T-helper 2 cell treated with Interferon-gamma antibody and Interleukin-4, amounts not matched to agents 5 μg/mL and 100 μg/mL, for 36 hours (primary cell): ENCODE data around the gene PIK3C2G.
"Not testable (repeated sequence)": the region's sequence is repeated elsewhere in the genome, so short reads cannot be mapped to it uniquely, and the experiment has no call there.

ENCODE experiments used
- DNase-seq: peaks from one replicate; pipeline ENCODE4 v3.0.0; 2021; ENCODE audit warnings: low spot score
- H3K27ac Mint-ChIP-seq: one replicate; pipeline ENCODE4 v1.8.0; 2021; ENCODE audit warnings: mild to moderate bottlenecking, mixed read lengths
- H3K27me3 Mint-ChIP-seq: one replicate; pipeline ENCODE4 v1.8.0; 2021; ENCODE audit warnings: low read depth, mixed read lengths
- H3K36me3 Mint-ChIP-seq: one replicate; pipeline ENCODE4 v1.8.0; 2021; ENCODE audit warnings: low read depth, mixed read lengths
- H3K4me1 Mint-ChIP-seq: one replicate; pipeline ENCODE4 v1.8.0; 2021; ENCODE audit warnings: low read depth, mixed read lengths
- H3K4me3 Mint-ChIP-seq: one replicate; pipeline ENCODE4 v1.8.0; 2022; ENCODE audit warnings: mild to moderate bottlenecking, moderate library complexity, mixed read lengths
- H3K9me3 Mint-ChIP-seq: one replicate; pipeline ENCODE4 v1.8.0; 2021; ENCODE audit warnings: mixed read lengths

Gene PIK3C2G

GRCh38 chr12:18658179-18658578 is 396.9 kb downstream of the PIK3C2G start:
- Mint-ChIP-seq H3K9me3 (peaks cover 51% of the 10 kb centered on the region), H3K27me3 (no peaks in the 10 kb centered on the region), H3K4me3 (no peak overlapping the region), H3K4me1 (no peaks in the 10 kb centered on the region), H3K27ac (no peak overlapping the region), H3K36me3 (no peaks in the 10 kb centered on the region)
- DNase-seq = no peak

- DNase-seq = no peak
- H3K27ac Mint-ChIP-seq = no peak overlapping the region
- H3K4me1 Mint-ChIP-seq = no peaks in the 10 kb centered on the region
- no peak overlapping the region for H3K4me3 Mint-ChIP-seq
- H3K36me3 Mint-ChIP-seq = no peaks in the 10 kb centered on the region
- H3K9me3 Mint-ChIP-seq = peaks cover 51% of the 10 kb centered on the region
- H3K27me3 Mint-ChIP-seq = no peaks in the 10 kb centered on the region
These were observed 397.5 kb downstream of the PIK3C2G start for GRCh38 chr12:18658829-18659228.

DNA sequence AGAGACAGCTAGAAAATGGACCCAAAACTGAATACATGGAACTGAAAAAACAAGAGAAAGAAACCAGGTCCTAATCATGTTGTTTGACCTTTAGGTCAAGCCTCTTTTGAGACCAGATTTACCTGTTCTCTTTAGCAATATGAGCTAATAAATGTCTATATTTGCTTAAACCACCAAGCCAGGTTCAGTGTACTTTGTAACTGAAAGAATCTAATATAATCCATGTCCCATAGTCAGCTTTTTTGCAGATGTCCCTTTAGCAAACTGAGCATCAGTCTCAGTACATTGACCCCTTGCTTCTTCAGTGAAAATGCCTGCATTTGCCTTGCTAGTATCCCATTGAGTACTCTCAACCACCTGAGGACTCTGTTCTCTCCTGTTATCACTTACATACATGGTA is 414.8 kb downstream of the PIK3C2G start:
- Mint-ChIP-seq H3K36me3 (no peaks in the 10 kb centered on the region), H3K27me3 (no peaks in the 10 kb centered on the region), H3K27ac (no peak overlapping the region), H3K4me3 (no peak overlapping the region), H3K9me3 (peaks cover 25% of the 10 kb centered on the region), H3K4me1 (no peaks in the 10 kb centered on the region)
- no peak for DNase-seq

DNA sequence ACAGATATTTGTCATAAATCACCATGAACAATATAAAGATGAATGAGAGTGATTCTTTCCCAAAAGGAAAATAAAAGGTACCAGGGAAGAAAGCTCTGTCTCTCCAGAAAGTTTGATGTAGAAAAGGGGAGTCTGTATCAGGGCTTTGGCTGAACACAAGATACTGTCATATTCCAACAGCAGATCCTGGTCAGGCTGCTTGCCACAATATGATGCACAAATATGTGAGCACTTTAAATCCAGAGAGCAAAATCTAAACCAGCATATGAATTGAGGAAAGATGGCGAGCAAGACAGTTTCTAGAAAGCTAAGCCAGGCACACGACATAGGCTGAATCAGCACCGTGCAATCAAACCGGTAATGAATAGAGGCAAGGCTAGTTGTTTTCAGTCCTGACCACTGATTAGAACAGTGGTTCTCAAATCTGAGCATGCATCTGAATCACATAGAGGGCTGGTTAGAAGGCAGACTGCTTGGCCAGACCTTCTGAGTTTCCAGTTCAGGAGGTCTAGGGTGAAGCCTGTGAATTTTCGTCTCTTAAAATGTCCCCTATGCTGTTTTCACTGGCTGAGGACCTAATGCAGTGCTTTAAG is 415.8 kb downstream of the PIK3C2G start:
- Mint-ChIP-seq H3K27ac (no peak overlapping the region), H3K9me3 (peaks cover 25% of the 10 kb centered on the region), H3K36me3 (no peaks in the 10 kb centered on the region), H3K27me3 (no peaks in the 10 kb centered on the region), H3K4me1 (no peaks in the 10 kb centered on the region), H3K4me3 (no peak overlapping the region)
- DNase-seq = no peak

- H3K4me3 Mint-ChIP-seq = no peak overlapping the region
- no peaks in the 10 kb centered on the region for H3K36me3 Mint-ChIP-seq
- DNase-seq = no peak
- H3K9me3 Mint-ChIP-seq = peaks cover 9% of the 10 kb centered on the region
- no peaks in the 10 kb centered on the region for H3K27me3 Mint-ChIP-seq
- no peaks in the 10 kb centered on the region for H3K4me1 Mint-ChIP-seq
- H3K27ac Mint-ChIP-seq = no peak overlapping the region
These were observed 420.5 kb downstream of the PIK3C2G start for GRCh38 chr12:18681818-18682217.

- no peak overlapping the region for H3K4me3 Mint-ChIP-seq
- H3K27ac Mint-ChIP-seq = no peak overlapping the region
- H3K36me3 Mint-ChIP-seq = no peaks in the 10 kb centered on the region
- DNase-seq = no peak
- H3K9me3 Mint-ChIP-seq = peaks cover 6% of the 10 kb centered on the region
- H3K27me3 Mint-ChIP-seq = no peaks in the 10 kb centered on the region
- H3K4me1 Mint-ChIP-seq = no peaks in the 10 kb centered on the region
These were observed 422.2 kb downstream of the PIK3C2G start for GRCh38 chr12:18683327-18684013.

GRCh38 chr12:18684430-18684829 is 423.1 kb downstream of the PIK3C2G start:
- no peak overlapping the region for H3K27ac Mint-ChIP-seq

DNA sequence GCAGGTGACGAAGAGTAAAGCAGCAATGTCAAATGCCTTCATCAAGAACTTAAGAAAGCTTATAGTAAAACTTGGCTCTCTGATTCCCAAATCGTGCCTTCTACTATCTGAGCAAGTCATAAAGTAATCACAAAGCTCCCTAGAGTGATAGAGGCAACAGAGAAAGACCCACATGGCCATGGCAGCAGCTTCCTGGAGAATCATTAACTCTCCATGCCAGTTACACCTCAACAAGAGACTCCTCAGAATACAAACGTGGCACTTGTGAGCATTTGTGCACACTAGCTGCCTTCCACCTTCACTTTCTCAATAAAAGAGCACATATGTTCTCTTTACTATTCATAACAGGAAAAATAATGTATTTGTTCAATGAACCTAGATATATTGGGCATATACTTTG is 428.5 kb downstream of the PIK3C2G start:
- Mint-ChIP-seq H3K9me3 (peaks cover 24% of the 10 kb centered on the region), H3K4me1 (no peaks in the 10 kb centered on the region), H3K27ac (no peak overlapping the region), H3K36me3 (no peaks in the 10 kb centered on the region), H3K4me3 (no peak overlapping the region), H3K27me3 (no peaks in the 10 kb centered on the region)
- DNase-seq = no peak

More at GRCh38 chr12:18684430-18684829, 423.1 kb downstream of the PIK3C2G start:
- DNase-seq = no peak
- Mint-ChIP-seq H3K9me3 (peaks cover 6% of the 10 kb centered on the region), H3K4me1 (no peaks in the 10 kb centered on the region), H3K4me3 (no peak overlapping the region), H3K36me3 (no peaks in the 10 kb centered on the region), H3K27me3 (no peaks in the 10 kb centered on the region)

DNA sequence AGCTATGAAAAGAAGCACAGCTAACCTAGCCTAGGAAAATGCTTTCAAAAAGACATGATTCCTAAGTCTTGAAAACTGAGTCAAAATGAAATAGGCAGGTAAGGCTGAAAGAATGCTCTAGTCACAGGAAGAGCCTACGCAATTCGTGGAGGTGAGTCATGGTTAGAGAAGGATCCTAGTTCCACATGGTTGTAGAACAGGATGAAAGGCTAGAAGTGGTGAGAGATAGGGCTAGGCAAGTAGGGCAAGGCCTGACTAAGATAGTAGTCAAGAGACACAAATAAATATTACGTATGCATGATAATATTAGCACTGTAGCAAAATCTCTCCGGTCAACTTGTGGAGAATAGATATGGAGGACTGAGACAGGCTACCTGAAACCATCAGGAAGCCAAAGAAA is 429.3 kb downstream of the PIK3C2G start:
- H3K27ac Mint-ChIP-seq = no peak overlapping the region
- H3K4me3 Mint-ChIP-seq = no peak overlapping the region
- H3K4me1 Mint-ChIP-seq = no peaks in the 10 kb centered on the region
- peaks cover 24% of the 10 kb centered on the region for H3K9me3 Mint-ChIP-seq
- H3K27me3 Mint-ChIP-seq = no peaks in the 10 kb centered on the region
- DNase-seq = no peak
- no peaks in the 10 kb centered on the region for H3K36me3 Mint-ChIP-seq

DNA sequence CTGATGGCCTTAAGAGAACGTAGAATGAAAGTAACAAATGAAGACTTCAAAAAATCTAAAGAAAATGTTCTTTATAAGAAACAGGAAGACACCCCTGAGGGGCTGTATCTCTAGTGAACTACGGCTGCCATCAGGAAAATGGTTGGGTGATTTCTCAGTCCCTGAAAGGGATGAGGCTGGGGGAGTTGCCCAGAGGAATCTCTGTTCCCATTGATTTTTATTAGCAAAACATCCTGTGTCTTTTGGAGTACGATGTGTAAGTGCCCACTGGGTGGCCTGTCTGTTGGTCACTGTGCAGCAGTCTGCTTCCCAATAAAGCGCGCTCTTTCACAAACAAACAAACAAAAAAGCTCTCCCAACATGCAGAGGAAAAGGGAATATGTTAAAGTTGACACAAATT is 432.7 kb downstream of the PIK3C2G start:
- DNase-seq, H3K27ac Mint-ChIP-seq, H3K4me1 Mint-ChIP-seq, H3K4me3 Mint-ChIP-seq, H3K36me3 Mint-ChIP-seq, H3K27me3 Mint-ChIP-seq: not testable (repeated sequence)
- peaks cover 24% of the 10 kb centered on the region for H3K9me3 Mint-ChIP-seq

DNA sequence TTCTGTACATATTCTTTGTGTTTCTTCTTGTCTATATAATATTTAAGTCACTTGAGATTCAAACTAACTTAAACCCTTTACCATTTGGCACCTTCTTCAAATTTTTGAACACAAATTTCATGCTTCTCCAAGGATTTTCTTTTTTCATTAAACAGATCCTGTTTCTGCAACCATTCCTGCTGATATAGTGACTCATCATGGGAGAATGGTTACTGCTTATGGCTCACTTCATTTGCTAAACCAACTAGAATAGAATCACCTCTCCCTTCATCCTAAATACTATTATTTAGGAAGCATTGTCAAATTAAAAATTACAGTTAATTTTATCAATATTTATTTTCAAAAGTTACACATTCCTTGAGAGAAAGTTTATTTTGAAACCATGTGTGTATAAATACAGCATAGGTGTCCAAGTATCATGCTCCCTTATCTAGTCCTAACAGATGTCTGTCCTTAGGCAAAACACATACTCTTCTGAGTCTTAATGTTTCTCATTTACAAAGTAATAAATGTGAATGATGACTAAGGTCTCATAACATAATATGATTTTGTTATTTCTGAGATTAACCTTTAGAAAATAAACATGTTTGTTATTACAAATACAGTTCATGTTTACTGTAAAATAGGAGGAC is 435.8 kb downstream of the PIK3C2G start:
- Mint-ChIP-seq H3K27ac (no peak overlapping the region), H3K36me3 (no peaks in the 10 kb centered on the region), H3K4me1 (no peaks in the 10 kb centered on the region), H3K9me3 (peaks cover 13% of the 10 kb centered on the region), H3K4me3 (no peak overlapping the region), H3K27me3 (no peaks in the 10 kb centered on the region)
- DNase-seq = no peak
